ENCODE measurements around the gene SIN3B.

DNA sequence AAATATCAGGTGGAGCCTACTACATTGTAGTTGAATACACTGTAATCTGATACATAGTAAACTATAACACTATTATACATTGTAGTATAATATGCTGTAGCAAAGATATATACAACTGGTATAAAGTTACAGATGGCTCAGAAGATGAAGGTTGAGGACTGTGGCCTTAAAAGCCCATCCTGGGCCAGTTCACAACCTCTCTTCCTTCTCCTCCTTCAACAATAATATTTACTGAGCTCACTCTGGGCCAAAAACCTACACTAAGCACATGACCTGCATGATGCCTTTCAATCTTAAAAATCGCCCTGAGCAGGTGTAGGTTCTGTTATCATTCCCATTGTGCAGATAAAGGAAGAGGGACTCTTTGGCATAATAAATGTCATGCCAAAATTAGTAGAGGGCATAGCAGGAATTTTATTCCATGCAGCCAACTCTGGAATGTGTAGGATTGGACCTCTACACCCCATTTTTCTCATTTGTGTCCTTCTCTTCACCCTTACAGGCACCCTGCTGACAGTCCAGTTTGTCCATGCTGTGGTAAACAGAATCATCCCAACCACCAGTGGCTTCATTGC is 14.6 kb upstream of the SIN3B start:
- TF ChIP-seq, protein P1, sequence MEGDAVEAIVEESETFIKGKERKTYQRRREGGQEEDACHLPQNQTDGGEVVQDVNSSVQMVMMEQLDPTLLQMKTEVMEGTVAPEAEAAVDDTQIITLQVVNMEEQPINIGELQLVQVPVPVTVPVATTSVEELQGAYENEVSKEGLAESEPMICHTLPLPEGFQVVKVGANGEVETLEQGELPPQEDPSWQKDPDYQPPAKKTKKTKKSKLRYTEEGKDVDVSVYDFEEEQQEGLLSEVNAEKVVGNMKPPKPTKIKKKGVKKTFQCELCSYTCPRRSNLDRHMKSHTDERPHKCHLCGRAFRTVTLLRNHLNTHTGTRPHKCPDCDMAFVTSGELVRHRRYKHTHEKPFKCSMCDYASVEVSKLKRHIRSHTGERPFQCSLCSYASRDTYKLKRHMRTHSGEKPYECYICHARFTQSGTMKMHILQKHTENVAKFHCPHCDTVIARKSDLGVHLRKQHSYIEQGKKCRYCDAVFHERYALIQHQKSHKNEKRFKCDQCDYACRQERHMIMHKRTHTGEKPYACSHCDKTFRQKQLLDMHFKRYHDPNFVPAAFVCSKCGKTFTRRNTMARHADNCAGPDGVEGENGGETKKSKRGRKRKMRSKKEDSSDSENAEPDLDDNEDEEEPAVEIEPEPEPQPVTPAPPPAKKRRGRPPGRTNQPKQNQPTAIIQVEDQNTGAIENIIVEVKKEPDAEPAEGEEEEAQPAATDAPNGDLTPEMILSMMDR (IDR thresholded peaks at IDR 0.05) = no peak
- no peak for TF ChIP-seq EZH2 (IDR thresholded peaks at IDR 0.05; ENCODE audit: borderline replicate concordance, insufficient read depth, low read depth, low read length, poor library complexity, severe bottlenecking)

Data from B cell (primary cell).